Coronary artery (tissue), 2 donors: Measurements from ENCODE around the gene PFKM.
"Not testable (repeated sequence)": the region's sequence is repeated elsewhere in the genome, so short reads cannot be mapped to it uniquely, and the experiment has no call there.

Experiments used
- DNase-seq: peaks from one replicate; pipeline ENCODE4 v3.0.0-alpha.2; 2017; ENCODE audit warnings: low spot score
- H3K27ac ChIP-seq, 2 donors: fragments of 200-600 bp; sonication (generic); one replicate each; pipeline ENCODE4 v1.5.1; 2016 to 2019
- H3K4me3 ChIP-seq: fragments of 200-600 bp; sonication (generic); 2 replicates; pipeline ENCODE4 v1.5.1; 2016; ENCODE audit warnings: mild to moderate bottlenecking, moderate library complexity
- CTCF ChIP-seq: fragments of 200-600 bp; sonication (generic); IDR thresholded peaks from one replicate; pipeline ENCODE4 v1.5.1; 2019; ENCODE audit warnings: antibody characterized with exemption

Gene PFKM

GRCh38 chr12:48109424-48109823 is 9.7 kb upstream of the PFKM start:
- Histone ChIP-seq H3K27ac (no peak overlapping the region), H3K4me3 (no peak overlapping the region)
- no peak for TF ChIP-seq CTCF
- DNase-seq, result no peak

GRCh38 chr12:48110691-48111311 is 8.4 kb upstream of the PFKM start:
- H3K27ac ChIP-seq, result no peak overlapping the region
- no peak for DNase-seq
- no peak for TF ChIP-seq CTCF
- no peak overlapping the region for H3K4me3 ChIP-seq

GRCh38 chr12:48111312-48111693 is 7.9 kb upstream of the PFKM start:
- H3K4me3 ChIP-seq, DNase-seq, H3K27ac ChIP-seq: not testable (repeated sequence)

GRCh38 chr12:48115957-48116356 is 3.2 kb upstream of the PFKM start:
- H3K4me3 ChIP-seq, result no peak overlapping the region
- no peak for DNase-seq
- no peak for TF ChIP-seq CTCF
- H3K27ac ChIP-seq, result no peak overlapping the region

- Histone ChIP-seq H3K27ac (peak overlapping the region in 1 of 2 donors; percentile 73), H3K4me3 (peak overlapping the region; percentile 91)
- no peak for DNase-seq
Measured at GRCh38 chr12:48118284-48118871, 786 bp upstream of the PFKM start.

GRCh38 chr12:48119834-48120195 is 651 bp downstream of the PFKM start:
- no peak for DNase-seq
- Histone ChIP-seq H3K27ac (peak overlapping the region; percentile 73 to 76), H3K4me3 (peak overlapping the region; percentile 91)
- TF ChIP-seq CTCF, result no peak

More at GRCh38 chr12:48118284-48118871, 786 bp upstream of the PFKM start:
- no peak for TF ChIP-seq CTCF

GRCh38 chr12:48121522-48121921 is 2.4 kb downstream of the PFKM start:
- TF ChIP-seq CTCF, result no peak
- no peak overlapping the region for H3K27ac ChIP-seq
- no peak for DNase-seq
- no peak overlapping the region for H3K4me3 ChIP-seq
